ENCODE results near the gene PCBP3. TPM values are rescaled to one million over a fixed set of nuclear protein-coding genes. Genes with fewer than 3 reads are reported as not detected.
"Not testable (repeated sequence)": the region's sequence is repeated elsewhere in the genome, so short reads cannot be mapped to it uniquely, and the experiment has no call there.

The PCBP3 gene
- total RNA-seq, 1 experiment from 2014 or later: not detected

- Histone ChIP-seq H3K27ac (ENCODE audit: low read length) (no peak overlapping the region), H3K36me3 (ENCODE audit: control insufficient read depth, insufficient read depth, low read length) (no peaks in the 10 kb centered on the region), H3K9me3 (ENCODE audit: control insufficient read depth, insufficient read depth, low read depth, low read length) (no peaks in the 10 kb centered on the region), H3K4me1 (ENCODE audit: control insufficient read depth, insufficient read depth, low read length) (no peaks in the 10 kb centered on the region), H3K27me3 (ENCODE audit: control insufficient read depth, insufficient read depth, low read length) (no peaks in the 10 kb centered on the region), H3K4me3 (ENCODE audit: low read depth in 2 of 2, low read length in 2 of 2) (no peak overlapping the region)
- ChIA-PET POLR2A (no interaction called here), CTCF (no interaction called here)
- no peak for DNase-seq (ENCODE audit: low read depth, low spot score)
- in situ Hi-C loops (cut with HindIII; ENCODE audit: low pct_unique_long_range_greater_than_20kb, low sequenced_read_pairs) (no loop called here), intact Hi-C loops (cut with micrococcal nuclease; ENCODE audit: unreplicated experiment) (no loop called here)
- BruUV-seq (replicated peaks): no TSS peak
- TF ChIP-seq CTCF (IDR thresholded peaks at IDR 0.05): no peak
- no peak for TF ChIP-seq POLR2AphosphoS5 (IDR thresholded peaks at IDR 0.05; ENCODE audit: low read depth, low read length)
- no peak for ATAC-seq
Measured at GRCh38 chr21:45709173-45709572, 65.6 kb downstream of the PCBP3 start.

GRCh38 chr21:45709696-45710268, 66.3 kb downstream of the PCBP3 start:
- ChIA-PET POLR2A (no interaction called here), CTCF (no interaction called here)
- ATAC-seq: no peak
- Histone ChIP-seq H3K27me3 (ENCODE audit: control insufficient read depth, insufficient read depth, low read length) (no peaks in the 10 kb centered on the region), H3K9me3 (ENCODE audit: control insufficient read depth, insufficient read depth, low read depth, low read length) (no peaks in the 10 kb centered on the region), H3K4me1 (ENCODE audit: control insufficient read depth, insufficient read depth, low read length) (no peaks in the 10 kb centered on the region), H3K27ac (ENCODE audit: low read length) (no peak overlapping the region), H3K36me3 (ENCODE audit: control insufficient read depth, insufficient read depth, low read length) (no peaks in the 10 kb centered on the region), H3K4me3 (ENCODE audit: low read depth in 2 of 2, low read length in 2 of 2) (no peak overlapping the region)
- DNase-seq (ENCODE audit: low read depth, low spot score): no peak
- BruUV-seq (replicated peaks): no TSS peak
- intact Hi-C loops (cut with micrococcal nuclease; ENCODE audit: unreplicated experiment) (no loop called here), in situ Hi-C loops (cut with HindIII; ENCODE audit: low pct_unique_long_range_greater_than_20kb, low sequenced_read_pairs) (no loop called here)
- TF ChIP-seq POLR2AphosphoS5 (IDR thresholded peaks at IDR 0.05; ENCODE audit: low read depth, low read length): no peak
- TF ChIP-seq TCF7L2 (IDR thresholded peaks at IDR 0.05; ENCODE audit: low read depth, low read length): no peak
- no peak for TF ChIP-seq REST (IDR thresholded peaks at IDR 0.05; ENCODE audit: insufficient read depth in 1 of 2, low read depth in 2 of 2, low read length in 1 of 2)
- no peak for TF ChIP-seq SIN3A (IDR thresholded peaks at IDR 0.05; ENCODE audit: borderline replicate concordance, insufficient read depth, low read depth, low read length)
- TF ChIP-seq CTCF (IDR thresholded peaks at IDR 0.05): no peak

GRCh38 chr21:45710306-45710705, 66.8 kb downstream of the PCBP3 start:
- DNase-seq (ENCODE audit: low read depth, low spot score); H3K9me3 ChIP-seq (ENCODE audit: control insufficient read depth, insufficient read depth, low read depth, low read length); intact Hi-C loops (cut with micrococcal nuclease; ENCODE audit: unreplicated experiment); H3K4me1 ChIP-seq (ENCODE audit: control insufficient read depth, insufficient read depth, low read length); H3K27ac ChIP-seq (ENCODE audit: low read length); POLR2A ChIA-PET; H3K4me3 ChIP-seq (ENCODE audit: low read depth in 2 of 2, low read length in 2 of 2); H3K27me3 ChIP-seq (ENCODE audit: control insufficient read depth, insufficient read depth, low read length); BruUV-seq (replicated peaks); in situ Hi-C loops (cut with HindIII; ENCODE audit: low pct_unique_long_range_greater_than_20kb, low sequenced_read_pairs); CTCF ChIA-PET; ATAC-seq; H3K36me3 ChIP-seq (ENCODE audit: control insufficient read depth, insufficient read depth, low read length): not testable (repeated sequence)

Data from Panc1 (cell line).